HepG2 (cell line): ENCODE data around the gene THADA. TPM values are rescaled to one million over a fixed set of nuclear protein-coding genes. Genes with fewer than 3 reads are reported as not detected.

ENCODE experiments used
- ARID5B ChIP-seq: IDR thresholded peaks from 2 replicates; pipeline ENCODE4 v1.4.0; 2020; ENCODE audit warnings: mild to moderate bottlenecking, missing genetic modification reagents
- ISL2 ChIP-seq: sonication (generic); formaldehyde crosslinking; IDR thresholded peaks from 2 replicates; pipeline ENCODE4 v1.5.0; 2020; ENCODE audit warnings: missing genetic modification reagents
- MAF1 ChIP-seq: sonication (generic); formaldehyde crosslinking; IDR thresholded peaks from 2 replicates; pipeline ENCODE4 v1.5.0; 2020; ENCODE audit warnings: missing genetic modification reagents, borderline replicate concordance
- NR2F6 ChIP-seq, 2 experiments: IDR thresholded peaks; 2 replicates each; pipeline ENCODE4 v1.6.1; 2016; ENCODE audit warnings: antibody characterized with exemption in 1 of 2, mild to moderate bottlenecking in 1 of 2
- POGZ ChIP-seq: sonication (generic); formaldehyde crosslinking; IDR thresholded peaks from 2 replicates; pipeline ENCODE4 v1.4.0; 2020; ENCODE audit warnings: mild to moderate bottlenecking, missing genetic modification reagents
- ZHX1 ChIP-seq: sonication (generic); formaldehyde crosslinking; IDR thresholded peaks from 2 replicates; pipeline ENCODE4 v1.8.1; 2022; ENCODE audit warnings: low read depth, mild to moderate bottlenecking, missing genetic modification reagents
- ZNF557 ChIP-seq: sonication (generic); formaldehyde crosslinking; IDR thresholded peaks from 2 replicates; pipeline ENCODE4 v1.4.0; 2020; ENCODE audit warnings: missing genetic modification reagents
- polyA plus RNA-seq, 8 experiments: library from polyadenylated mRNA; depleted of rRNA in 3 of 8; stranded (reverse) in 7 of 8; unstranded in 1 of 8; fragments of >200 nt; fragmentation: Illumina TruSeq in 4 of 8; extraction: Trizol in 4 of 8; gene quantifications; 2 replicates each; pipeline versions ENCODE4 v1.2.1 to v1.2.3, GENCODE V29; 2011 to 2016; ENCODE audit warnings: low read depth in 4 of 8, missing spikeins in 1 of 8, mixed read lengths in 1 of 8; ENCODE audit not compliant: insufficient read depth in 1 of 8
- total RNA-seq, 5 experiments: library from RNA; depleted of rRNA; stranded (reverse); fragments of >200 nt; fragmentation: Illumina TruSeq; extraction: Trizol; gene quantifications; 2 replicates each; pipeline ENCODE4 v1.2.3, GENCODE V29; 2016; ENCODE audit warnings: low read depth in 1 of 5
- TF ChIP-seq, protein P1 (sequence below): sonication (generic); formaldehyde crosslinking; IDR thresholded peaks from 2 replicates; pipeline ENCODE4 v1.4.0; 2020; ENCODE audit warnings: mild to moderate bottlenecking, missing genetic modification reagents

Gene THADA
- total and polyA plus RNA-seq, 2 of the 13 experiments (the other 11 are each of a cell fraction or from before 2014, with no cell fraction given) = 12.7 to 21.7 TPM

- TF ChIP-seq ZHX1 (CRISPR knock-in tag) (peak; percentile 55; the same call in 1 of the 2 replicates), ARID5B (peak; percentile 52), MAF1 (no peak), NR2F6 (IDR thresholded peaks at IDR 0.05) (no peak), NR2F6 (CRISPR knock-in tag; IDR thresholded peaks at IDR 0.05) (0 out of 2 replicates have a peak, but pooled peaks have one; percentile 37), ISL2 (no peak), ZNF557 (CRISPR knock-in tag) (no peak), POGZ (peak; percentile 58; the same call in 1 of the 2 replicates)
- TF ChIP-seq, protein P1, sequence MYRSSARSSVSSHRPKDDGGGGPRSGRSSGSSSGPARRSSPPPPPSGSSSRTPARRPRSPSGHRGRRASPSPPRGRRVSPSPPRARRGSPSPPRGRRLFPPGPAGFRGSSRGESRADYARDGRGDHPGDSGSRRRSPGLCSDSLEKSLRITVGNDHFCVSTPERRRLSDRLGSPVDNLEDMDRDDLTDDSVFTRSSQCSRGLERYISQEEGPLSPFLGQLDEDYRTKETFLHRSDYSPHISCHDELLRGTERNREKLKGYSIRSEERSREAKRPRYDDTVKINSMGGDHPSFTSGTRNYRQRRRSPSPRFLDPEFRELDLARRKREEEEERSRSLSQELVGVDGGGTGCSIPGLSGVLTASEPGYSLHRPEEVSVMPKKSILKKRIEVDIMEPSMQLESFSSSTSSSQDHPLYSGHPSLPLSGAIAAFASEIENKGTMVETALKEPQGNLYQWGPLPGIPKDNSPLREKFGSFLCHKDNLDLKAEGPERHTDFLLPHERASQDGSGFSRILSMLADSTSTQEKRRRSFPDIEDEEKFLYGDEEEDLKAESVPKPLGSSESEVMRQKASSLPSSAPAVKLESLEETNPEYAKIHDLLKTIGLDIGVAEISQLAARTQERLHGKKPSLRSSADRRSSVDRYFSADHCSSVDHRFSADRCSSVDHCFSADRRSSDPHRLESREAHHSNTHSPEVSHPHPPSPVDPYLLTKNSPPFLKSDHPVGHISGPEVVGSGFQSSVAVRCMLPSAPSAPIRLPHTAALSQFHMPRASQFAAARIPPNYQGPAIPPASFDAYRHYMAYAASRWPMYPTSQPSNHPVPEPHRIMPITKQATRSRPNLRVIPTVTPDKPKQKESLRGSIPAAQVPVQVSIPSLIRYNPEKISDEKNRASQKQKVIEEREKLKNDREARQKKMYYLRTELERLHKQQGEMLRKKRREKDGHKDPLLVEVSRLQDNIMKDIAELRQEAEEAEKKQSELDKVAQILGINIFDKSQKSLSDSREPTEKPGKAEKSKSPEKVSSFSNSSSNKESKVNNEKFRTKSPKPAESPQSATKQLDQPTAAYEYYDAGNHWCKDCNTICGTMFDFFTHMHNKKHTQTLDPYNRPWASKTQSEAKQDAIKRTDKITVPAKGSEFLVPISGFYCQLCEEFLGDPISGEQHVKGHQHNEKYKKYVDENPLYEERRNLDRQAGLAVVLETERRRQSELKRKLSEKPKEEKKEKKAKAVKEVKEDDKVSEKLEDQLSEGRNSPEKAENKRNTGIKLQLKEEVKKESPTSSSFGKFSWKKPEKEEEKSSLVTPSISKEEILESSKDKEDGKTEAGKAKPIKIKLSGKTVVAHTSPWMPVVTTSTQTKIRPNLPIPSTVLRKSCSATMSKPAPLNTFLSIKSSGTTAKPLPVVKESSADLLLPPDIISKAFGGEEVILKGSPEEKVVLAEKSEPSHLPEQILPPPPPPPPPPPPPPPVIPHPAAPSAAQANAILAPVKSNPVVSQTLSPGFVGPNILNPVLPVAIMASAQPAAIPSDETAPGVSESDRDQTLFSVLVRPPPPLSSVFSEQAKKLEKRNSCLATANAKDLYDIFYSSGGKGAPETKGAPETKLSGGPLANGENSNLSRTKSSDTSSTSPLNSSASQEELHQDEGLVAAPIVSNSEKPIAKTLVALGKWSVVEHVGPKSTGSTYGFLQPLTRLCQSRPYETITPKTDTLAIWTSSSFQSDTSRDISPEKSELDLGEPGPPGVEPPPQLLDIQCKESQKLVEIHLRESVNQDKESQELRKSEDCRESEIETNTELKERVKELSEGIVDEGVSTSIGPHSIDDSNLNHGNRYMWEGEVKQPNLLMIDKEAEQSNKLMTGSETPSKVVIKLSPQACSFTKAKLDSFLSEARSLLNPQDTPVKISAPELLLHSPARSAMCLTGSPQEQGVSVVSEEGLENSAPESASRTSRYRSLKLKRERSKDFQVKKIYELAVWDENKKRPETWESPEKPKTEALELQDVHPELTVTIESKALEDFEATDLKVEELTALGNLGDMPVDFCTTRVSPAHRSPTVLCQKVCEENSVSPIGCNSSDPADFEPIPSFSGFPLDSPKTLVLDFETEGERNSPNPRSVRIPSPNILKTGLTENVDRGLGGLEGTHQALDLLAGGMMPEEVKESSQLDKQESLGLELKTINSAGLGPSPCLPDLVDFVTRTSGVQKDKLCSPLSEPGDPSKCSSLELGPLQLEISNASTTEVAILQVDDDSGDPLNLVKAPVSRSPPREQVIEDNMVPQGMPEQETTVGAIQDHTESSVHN = no peak
Observed at GRCh38 chr2:43224131-43224570, 371.7 kb downstream of the THADA start (continued).
